A549 treated with AZD2906 at 1 μM for 4 hours (cell line): ENCODE measurements around the gene ZNF547. TPM values are rescaled to one million over a fixed set of nuclear protein-coding genes. Genes with fewer than 3 reads are reported as not detected.

ENCODE experiments used
- total RNA-seq: library from RNA; stranded (reverse); fragments of 200-300 nt; extraction: Qiagen RNA extraction; gene quantifications from 5 replicates; pipeline ENCODE4 v1.2.3, GENCODE V29; 2022

Gene ZNF547
- 1.00 to 1.9 TPM (median 1.1 TPM) in 5 replicates for total RNA-seq

GRCh38 chr19:57362997-57363687 is at the start of gene ZNF547, which contains the start of gene TRAPPC2B:
Gene ZNF547 (plus strand): TSS chr19:57363551. CDS start chr19:57368556, 5,005 bp downstream.
Gene TRAPPC2B (plus strand): TSS chr19:57363551. CDS start chr19:57364834, 1,283 bp downstream.

GRCh38 chr19:57320180-57321084 is 42.9 kb upstream of the ZNF547 start, which contains the start of gene ZNF543:
Gene ZNF543 (plus strand): TSS chr19:57320472. CDS start chr19:57320854, 382 bp downstream.

GRCh38 chr19:57350877-57351805 is 12.2 kb upstream of the ZNF547 start, which contains the start of gene ZNF304:
Gene ZNF304 (plus strand): TSS chr19:57351271. CDS start chr19:57351665, 394 bp downstream.

GRCh38 chr19:57389730-57390598 is 26.6 kb downstream of the ZNF547 start, which contains the start of gene ZNF548:
Gene ZNF548 (plus strand): TSS chr19:57389854. CDS start chr19:57390100, 246 bp downstream.

GRCh38 chr19:57410877-57411671 is 47.7 kb downstream of the ZNF547 start, which contains the start of gene ZNF17:
Gene ZNF17 (plus strand): TSS chr19:57411161. CDS start chr19:57413616, 2,455 bp downstream.

Other genes starting within 250 kb of the ZNF547 start
- not detected in 5 replicates for gene USP29, start 243.6 kb upstream of the ZNF547 start, total RNA-seq
- not detected in 5 replicates for gene ZIM3, start 218.3 kb upstream of the ZNF547 start, total RNA-seq
- gene DUXA, start 196.1 kb upstream of the ZNF547 start, total RNA-seq, result 0.09 TPM in 1 of 5 replicates, not detected in the others
- 8.0 to 9.0 TPM (median 8.5 TPM) in 5 replicates for gene ZNF264, start 172.1 kb upstream of the ZNF547 start, total RNA-seq
- 0.23 to 0.55 TPM (median 0.32 TPM) in 5 replicates for gene AURKC, start 132.5 kb upstream of the ZNF547 start, total RNA-seq
- 1.4 to 2.9 TPM (median 1.9 TPM) in 5 replicates for gene ZNF805, start 122.9 kb upstream of the ZNF547 start, total RNA-seq
- gene ZNF460, start 83.1 kb upstream of the ZNF547 start, total RNA-seq, result 0.84 to 1.2 TPM (median 0.95 TPM) in 5 replicates
- gene ZNF543, start 43.1 kb upstream of the ZNF547 start, total RNA-seq, result 1.3 to 2.0 TPM (median 1.4 TPM) in 5 replicates
- gene ZNF304, start 12.3 kb upstream of the ZNF547 start, total RNA-seq, result 1.8 to 2.5 TPM (median 2.0 TPM) in 5 replicates
- gene TRAPPC2B, start within 50 bp of the ZNF547 start, total RNA-seq, result 12.7 to 15.4 TPM (median 14.8 TPM) in 5 replicates
- 2.9 to 4.1 TPM (median 3.7 TPM) in 5 replicates for gene ZNF548, start 26.3 kb downstream of the ZNF547 start, total RNA-seq
- gene ZNF17, start 47.6 kb downstream of the ZNF547 start, total RNA-seq, result 4.3 to 7.3 TPM (median 5.2 TPM) in 5 replicates
- 14.6 to 15.7 TPM (median 15.2 TPM) in 5 replicates for gene ZNF749, start 71.8 kb downstream of the ZNF547 start, total RNA-seq
- gene VN1R1, start 93.6 kb downstream of the ZNF547 start, total RNA-seq, result 0.03 to 0.07 TPM (median 0.05 TPM) in 4 of 5 replicates, not detected in the other
- 0.85 to 1.8 TPM (median 1.6 TPM) in 5 replicates for gene ZNF772, start 114.0 kb downstream of the ZNF547 start, total RNA-seq
- 5.6 to 7.5 TPM (median 6.5 TPM) in 5 replicates for gene ZNF419, start 124.2 kb downstream of the ZNF547 start, total RNA-seq
- 4.4 to 6.5 TPM (median 5.2 TPM) in 5 replicates for gene ZNF773, start 136.4 kb downstream of the ZNF547 start, total RNA-seq
- gene ZNF549, start 163.8 kb downstream of the ZNF547 start, total RNA-seq, result 1.3 to 2.0 TPM (median 1.6 TPM) in 5 replicates
- gene ZNF550, start 196.3 kb downstream of the ZNF547 start, total RNA-seq, result 2.8 to 3.9 TPM (median 3.4 TPM) in 5 replicates
- gene ZNF416, start 215.4 kb downstream of the ZNF547 start, total RNA-seq, result 3.9 to 4.7 TPM (median 4.4 TPM) in 5 replicates
- gene ZIK1, start 220.6 kb downstream of the ZNF547 start, total RNA-seq, result 0.07 TPM in 1 of 5 replicates, not detected in the others
- gene ZNF530, start 236.3 kb downstream of the ZNF547 start, total RNA-seq, result 4.8 to 6.2 TPM (median 5.4 TPM) in 5 replicates